Epithelial cell of proximal tubule (primary cell): ENCODE measurements around the gene TUB. TPM values are rescaled to one million over a fixed set of nuclear protein-coding genes. Genes with fewer than 3 reads are reported as not detected.

ENCODE experiments used
- DNase-seq: peaks from one replicate; pipeline ENCODE4 v3.0.0-alpha.2; 2011; ENCODE audit warnings: low read depth
- H3K4me3 ChIP-seq: 2 replicates; pipeline ENCODE4 v1.5.1; 2011; ENCODE audit warnings: low read depth, mild to moderate bottlenecking, low read length
- CTCF ChIP-seq: conservative IDR thresholded peaks from 2 replicates; pipeline ENCODE4 v1.5.1; 2012; ENCODE audit warnings: low read depth, mild to moderate bottlenecking, low read length
- total RNA-seq: library from RNA; depleted of rRNA; stranded (reverse); fragments of >200 nt; gene quantifications from 2 replicates; pipeline ENCODE4 v1.2.3, GENCODE V29; 2015

The TUB gene
- total RNA-seq, 1 donor from 2014 or later, result 3.2 TPM

- no peak for DNase-seq
- no peak overlapping the region for H3K4me3 ChIP-seq
- no peak for TF ChIP-seq CTCF
These were observed 18.2 kb upstream of the TUB start for GRCh38 chr11:8062781-8063257.

GRCh38 chr11:8063324-8063723 lies 17.7 kb upstream of the TUB start:
- no peak overlapping the region for H3K4me3 ChIP-seq
- no peak for TF ChIP-seq CTCF
- DNase-seq, result no peak

GRCh38 chr11:8065031-8065430 lies 16.0 kb upstream of the TUB start:
- no peak for DNase-seq
- H3K4me3 ChIP-seq, result no peak overlapping the region
- TF ChIP-seq CTCF, result no peak

- H3K4me3 ChIP-seq, result no peak overlapping the region
- no peak for DNase-seq
- no peak for TF ChIP-seq CTCF
These were observed 14.7 kb upstream of the TUB start for GRCh38 chr11:8066036-8066910.

GRCh38 chr11:8066911-8067455 lies 14.0 kb upstream of the TUB start:
- TF ChIP-seq CTCF, result no peak
- no peak overlapping the region for H3K4me3 ChIP-seq
- no peak for DNase-seq

- no peak for DNase-seq
- H3K4me3 ChIP-seq, result no peak overlapping the region
- no peak for TF ChIP-seq CTCF
These were observed 13.5 kb upstream of the TUB start for GRCh38 chr11:8067567-8067928.
